Omental fat pad (tissue), 4 donors: ENCODE data around the gene ARHGEF17. TPM values are rescaled to one million over a fixed set of nuclear protein-coding genes. Genes with fewer than 3 reads are reported as not detected.

Experiments
- ATAC-seq: fragments of 150-250 bp; one replicate; pipeline ENCODE4 v1.9.1; 2016; ENCODE audit warnings: mild to moderate bottlenecking, moderate library complexity; ENCODE audit not compliant: low FRiP score
- DNase-seq: peaks from one replicate; pipeline ENCODE4 v3.0.0-alpha.2; 2019; ENCODE audit warnings: low spot score
- CTCF ChIP-seq, 3 donors: fragments of 450-650 bp; IDR thresholded peaks; one replicate each; pipeline ENCODE4 v1.5.1; 2016 to 2017; ENCODE audit warnings: antibody characterized with exemption in 3 of 3, mild to moderate bottlenecking in 3 of 3, moderate library complexity in 2 of 3
- total RNA-seq, 4 donors: library from RNA; depleted of rRNA; stranded (reverse); fragments of >200 nt; gene quantifications; one replicate each; pipeline ENCODE4 v1.1.0, GENCODE V29; 2016

The ARHGEF17 gene
- total RNA-seq: 10 to 100 TPM; 27.3 to 80.7 (median 31.9) TPM

- ATAC-seq: peak; percentile 50
- TF ChIP-seq CTCF (IDR thresholded peaks at IDR 0.05): no peak
- DNase-seq: no peak
Measured at GRCh38 chr11:73308003-73308960, at the start of gene ARHGEF17. Gene ARHGEF17 (plus strand): TSS chr11:73308276. CDS start chr11:73308639, 363 bp downstream.

GRCh38 chr11:73259406-73260126 is 48.5 kb upstream of the ARHGEF17 start:
- ATAC-seq: no peak
- TF ChIP-seq CTCF (IDR thresholded peaks at IDR 0.05): no peak
- no peak for DNase-seq

- TF ChIP-seq CTCF (IDR thresholded peaks at IDR 0.05): no peak
Measured at GRCh38 chr11:73260127-73260457, 48.0 kb upstream of the ARHGEF17 start.

GRCh38 chr11:73262851-73263495 is 45.1 kb upstream of the ARHGEF17 start:
- no peak for TF ChIP-seq CTCF (IDR thresholded peaks at IDR 0.05)
- DNase-seq (no peak), ATAC-seq (no peak)

More at GRCh38 chr11:73260127-73260457, 48.0 kb upstream of the ARHGEF17 start:
- DNase-seq (no peak), ATAC-seq (no peak)

- TF ChIP-seq CTCF (IDR thresholded peaks at IDR 0.05): no peak
- ATAC-seq: no peak
Measured at GRCh38 chr11:73263640-73264039, 44.4 kb upstream of the ARHGEF17 start.

GRCh38 chr11:73265278-73265810 is 42.7 kb upstream of the ARHGEF17 start:
- TF ChIP-seq CTCF (IDR thresholded peaks at IDR 0.05): no peak
- DNase-seq: no peak
- no peak for ATAC-seq

More at GRCh38 chr11:73263640-73264039, 44.4 kb upstream of the ARHGEF17 start:
- no peak for DNase-seq
